Neutrophil (primary cell): ENCODE data around the gene RADIL.

Experiments used
- H3K27ac ChIP-seq: fragments of 200-600 bp; sonication (generic); 2 replicates; pipeline ENCODE4 v1.5.1; 2016; ENCODE audit warnings: mild to moderate bottlenecking, moderate library complexity
- H3K27me3 ChIP-seq: fragments of 200-600 bp; sonication (generic); 2 replicates; pipeline ENCODE4 v1.6.0; 2016; ENCODE audit warnings: mild to moderate bottlenecking
- H3K36me3 ChIP-seq: fragments of 200-600 bp; sonication (generic); 2 replicates; pipeline ENCODE4 v1.5.1; 2017
- H3K4me1 ChIP-seq, 2 experiments: fragments of 200-600 bp in 1 of 2; sonication (generic) in 1 of 2; 1 replicate in 1 of 2; 2 replicates in 1 of 2; pipeline versions ENCODE4 v1.5.1 to v1.6.1; 2013 to 2016; ENCODE audit warnings: low read depth in 1 of 2, low read length in 1 of 2, mild to moderate bottlenecking in 1 of 2, moderate library complexity in 1 of 2; ENCODE audit not compliant: control insufficient read depth in 1 of 2, insufficient read depth in 1 of 2
- H3K4me3 ChIP-seq, 2 experiments: fragments of 200-600 bp in 1 of 2; sonication (generic) in 1 of 2; 1 replicate in 1 of 2; 2 replicates in 1 of 2; pipeline ENCODE4 v1.5.1; 2013 to 2016; ENCODE audit warnings: low read depth in 1 of 2, low read length in 1 of 2, mild to moderate bottlenecking in 1 of 2, moderate library complexity in 1 of 2
- H3K9me3 ChIP-seq: fragments of 200-600 bp; sonication (generic); 2 replicates; pipeline ENCODE4 v1.5.1; 2016
- TF ChIP-seq, protein P1 (sequence below): fragments of 200-600 bp; sonication (generic); IDR thresholded peaks from 2 replicates; pipeline ENCODE4 v1.5.1; 2016; ENCODE audit warnings: antibody characterized with exemption

The RADIL gene

DNA sequence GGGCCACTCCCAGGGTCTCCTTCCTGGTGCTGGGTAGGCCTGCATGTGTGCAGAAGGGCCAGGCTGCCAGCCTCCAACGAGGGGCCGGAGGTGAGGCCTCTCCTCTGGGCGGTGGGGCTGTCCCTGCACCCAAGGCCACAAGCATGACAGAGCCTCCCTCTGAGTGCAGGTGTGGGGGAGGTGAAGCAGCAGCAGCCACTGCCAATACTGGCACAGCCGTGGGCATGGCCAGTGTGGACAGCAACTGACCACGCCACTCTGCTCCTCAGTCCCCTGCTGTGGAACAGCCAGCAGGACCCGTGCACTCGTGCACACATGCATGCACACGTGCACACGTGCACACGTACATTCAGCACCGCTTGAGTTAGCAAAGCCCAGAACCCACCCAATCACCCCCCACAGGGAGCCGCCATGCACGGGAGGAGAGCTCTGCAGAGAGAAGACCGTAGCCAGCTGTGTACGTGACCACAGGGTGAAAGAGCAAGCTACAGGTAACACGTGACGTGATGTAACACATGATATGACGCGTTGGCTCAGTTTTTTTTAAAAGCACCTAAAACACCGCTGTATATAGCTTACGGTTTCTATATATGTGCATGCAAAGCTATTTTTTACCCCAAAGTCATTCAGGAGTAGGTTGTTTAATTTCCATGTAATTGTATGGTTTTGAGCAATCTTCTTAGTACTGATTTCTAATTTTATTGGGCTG, 44.7 kb downstream of the RADIL start:
- Histone ChIP-seq H3K4me3 (no peak overlapping the region), H3K27me3 (no peaks in the 10 kb centered on the region), H3K9me3 (no peaks in the 10 kb centered on the region), H3K27ac (no peak overlapping the region), H3K4me1 (no peaks in the 10 kb centered on the region), H3K36me3 (no peaks in the 10 kb centered on the region)
- TF ChIP-seq, protein P1, sequence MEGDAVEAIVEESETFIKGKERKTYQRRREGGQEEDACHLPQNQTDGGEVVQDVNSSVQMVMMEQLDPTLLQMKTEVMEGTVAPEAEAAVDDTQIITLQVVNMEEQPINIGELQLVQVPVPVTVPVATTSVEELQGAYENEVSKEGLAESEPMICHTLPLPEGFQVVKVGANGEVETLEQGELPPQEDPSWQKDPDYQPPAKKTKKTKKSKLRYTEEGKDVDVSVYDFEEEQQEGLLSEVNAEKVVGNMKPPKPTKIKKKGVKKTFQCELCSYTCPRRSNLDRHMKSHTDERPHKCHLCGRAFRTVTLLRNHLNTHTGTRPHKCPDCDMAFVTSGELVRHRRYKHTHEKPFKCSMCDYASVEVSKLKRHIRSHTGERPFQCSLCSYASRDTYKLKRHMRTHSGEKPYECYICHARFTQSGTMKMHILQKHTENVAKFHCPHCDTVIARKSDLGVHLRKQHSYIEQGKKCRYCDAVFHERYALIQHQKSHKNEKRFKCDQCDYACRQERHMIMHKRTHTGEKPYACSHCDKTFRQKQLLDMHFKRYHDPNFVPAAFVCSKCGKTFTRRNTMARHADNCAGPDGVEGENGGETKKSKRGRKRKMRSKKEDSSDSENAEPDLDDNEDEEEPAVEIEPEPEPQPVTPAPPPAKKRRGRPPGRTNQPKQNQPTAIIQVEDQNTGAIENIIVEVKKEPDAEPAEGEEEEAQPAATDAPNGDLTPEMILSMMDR = no peak

GRCh38 chr7:4837803-4838625, 45.5 kb downstream of the RADIL start:
- TF ChIP-seq, protein P1 = no peak

GRCh38 chr7:4837041-4837802, 46.3 kb downstream of the RADIL start:
- TF ChIP-seq, protein P1 = no peak
- Histone ChIP-seq H3K36me3 (no peaks in the 10 kb centered on the region), H3K4me3 (no peak overlapping the region)

More at GRCh38 chr7:4837803-4838625, 45.5 kb downstream of the RADIL start:
- Histone ChIP-seq H3K36me3 (no peaks in the 10 kb centered on the region), H3K4me1 (no peaks in the 10 kb centered on the region), H3K4me3 (no peak overlapping the region), H3K27me3 (no peaks in the 10 kb centered on the region), H3K9me3 (no peaks in the 10 kb centered on the region), H3K27ac (no peak overlapping the region)

GRCh38 chr7:4836206-4836661, 47.3 kb downstream of the RADIL start:
- TF ChIP-seq, protein P1 = no peak
- Histone ChIP-seq H3K4me1 (no peaks in the 10 kb centered on the region), H3K9me3 (no peaks in the 10 kb centered on the region), H3K36me3 (no peaks in the 10 kb centered on the region), H3K27ac (no peak overlapping the region), H3K4me3 (no peak overlapping the region), H3K27me3 (no peaks in the 10 kb centered on the region)

More at GRCh38 chr7:4837041-4837802, 46.3 kb downstream of the RADIL start:
- Histone ChIP-seq H3K27me3 (no peaks in the 10 kb centered on the region), H3K4me1 (no peaks in the 10 kb centered on the region), H3K9me3 (no peaks in the 10 kb centered on the region), H3K27ac (no peak overlapping the region)

DNA sequence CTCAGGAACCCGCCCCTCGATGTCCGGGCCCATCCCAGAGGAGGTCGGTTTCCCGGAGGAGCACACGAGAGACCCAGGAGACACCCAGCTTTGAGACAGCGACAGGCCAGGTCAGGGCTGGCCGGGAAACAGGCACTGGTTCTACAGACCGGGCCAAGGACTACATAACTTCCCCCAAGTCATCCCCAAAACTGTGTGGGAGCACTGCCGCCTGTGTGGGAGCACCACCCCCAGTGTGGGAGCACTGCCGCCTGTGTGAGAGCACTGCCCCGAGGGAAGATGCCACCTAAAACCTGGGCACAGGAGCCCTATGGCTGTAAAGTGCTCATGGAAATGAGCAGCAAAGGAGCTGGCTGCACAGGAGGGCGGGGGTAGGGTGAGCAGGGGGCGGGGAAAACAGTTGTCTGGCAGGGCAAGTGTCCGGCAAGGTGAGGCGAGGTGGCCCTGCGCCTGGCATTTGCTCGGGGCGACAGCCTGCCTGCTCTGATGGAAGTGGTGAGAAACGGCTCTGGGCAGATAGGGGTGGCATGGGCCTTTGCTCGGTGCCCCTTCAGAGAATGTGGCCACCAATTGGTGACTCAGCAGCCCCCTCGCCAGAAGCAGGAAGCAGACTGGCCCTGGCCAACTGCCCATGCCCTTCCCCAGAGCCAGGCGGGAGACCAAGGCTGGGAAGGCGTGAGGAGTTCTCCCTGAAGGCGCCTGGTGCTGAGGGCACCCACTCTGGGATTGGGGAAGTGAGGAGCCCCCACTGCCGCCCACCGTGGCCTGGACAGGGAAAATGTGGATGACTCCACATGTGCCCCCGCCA, 47.9 kb downstream of the RADIL start:
- no peaks in the 10 kb centered on the region for H3K9me3 ChIP-seq
- no peaks in the 10 kb centered on the region for H3K27me3 ChIP-seq
- H3K27ac ChIP-seq = no peak overlapping the region
- H3K4me1 ChIP-seq = no peaks in the 10 kb centered on the region
- no peak overlapping the region for H3K4me3 ChIP-seq
- no peaks in the 10 kb centered on the region for H3K36me3 ChIP-seq
- TF ChIP-seq, protein P1 = no peak
